Neuronal stem cell (in vitro differentiated cells): ENCODE measurements around the gene PHKA1.

Experiments used
- DNase-seq: peaks from one replicate; pipeline ENCODE4 v3.0.0-alpha.2; 2013; ENCODE audit warnings: low spot score
- H2AFZ ChIP-seq: one replicate; pipeline ENCODE4 v1.6.1; 2013; ENCODE audit warnings: mild to moderate bottlenecking, low read length, inconsistent platforms
- H2AK5ac ChIP-seq: 2 replicates; pipeline ENCODE4 v1.6.1; 2013; ENCODE audit warnings: low read depth, mild to moderate bottlenecking, inconsistent platforms, low read length, moderate library complexity, mixed read lengths
- H2BK120ac ChIP-seq: 2 replicates; pipeline ENCODE4 v1.6.1; 2013; ENCODE audit warnings: low read depth, mild to moderate bottlenecking, inconsistent platforms, low read length, moderate library complexity, mixed read lengths
- H2BK12ac ChIP-seq: one replicate; pipeline ENCODE4 v1.6.1; 2013; ENCODE audit warnings: low read length, inconsistent platforms
- H2BK15ac ChIP-seq: 2 replicates; pipeline ENCODE4 v1.6.1; 2013; ENCODE audit warnings: mild to moderate bottlenecking, low read length, inconsistent platforms, mixed read lengths
- H2BK5ac ChIP-seq: one replicate; pipeline ENCODE4 v1.6.1; 2013; ENCODE audit warnings: inconsistent platforms, mild to moderate bottlenecking, low read length, moderate library complexity
- H3K14ac ChIP-seq: one replicate; pipeline ENCODE4 v1.6.1; 2013; ENCODE audit warnings: low read length, inconsistent platforms
- H3K18ac ChIP-seq: 2 replicates; pipeline ENCODE4 v1.6.1; 2013; ENCODE audit warnings: low read length, inconsistent platforms
- H3K23ac ChIP-seq: 2 replicates; pipeline ENCODE4 v1.6.1; 2013; ENCODE audit warnings: low read depth, mild to moderate bottlenecking, mixed read lengths, low read length, inconsistent platforms; ENCODE audit not compliant: poor library complexity
- H3K27ac ChIP-seq: replicated peaks from 3 replicates; pipeline ENCODE4 v1.5.1; 2013; ENCODE audit warnings: low read length, inconsistent platforms
- H3K27me3 ChIP-seq, 3 experiments: 2 replicates each; pipeline ENCODE4 v1.6.1; 2013; ENCODE audit warnings: low read length in 3 of 3, mild to moderate bottlenecking in 2 of 3, inconsistent platforms in 1 of 3, low read depth in 1 of 3, mixed read lengths in 1 of 3, moderate library complexity in 1 of 3; ENCODE audit not compliant: control insufficient read depth in 3 of 3, insufficient read depth in 3 of 3
- H3K36me3 ChIP-seq, 2 donors: replicated peaks in 1 of 2; 2 replicates each; pipeline ENCODE4 v1.6.1; 2013; ENCODE audit warnings: low read length in 2 of 2; ENCODE audit not compliant: control insufficient read depth in 2 of 2, insufficient read depth in 2 of 2
- H3K4ac ChIP-seq: 2 replicates; pipeline ENCODE4 v1.6.1; 2013; ENCODE audit warnings: inconsistent platforms, mild to moderate bottlenecking, low read length, moderate library complexity
- H3K4me1 ChIP-seq, 2 donors: 1 replicate in 1 of 2; 2 replicates in 1 of 2; pipeline ENCODE4 v1.6.1; 2013; ENCODE audit warnings: low read length in 2 of 2, low read depth in 1 of 2; ENCODE audit not compliant: control insufficient read depth in 2 of 2, insufficient read depth in 1 of 2
- H3K4me2 ChIP-seq: one replicate; pipeline ENCODE4 v1.6.1; 2013; ENCODE audit warnings: mild to moderate bottlenecking, low read length, inconsistent platforms; ENCODE audit not compliant: insufficient read depth, poor library complexity, severe bottlenecking
- H3K4me3 ChIP-seq, 2 donors: 2 replicates each; pipeline ENCODE4 v1.5.1; 2013; ENCODE audit warnings: low read length in 2 of 2, mild to moderate bottlenecking in 2 of 2, inconsistent platforms in 1 of 2, moderate library complexity in 1 of 2
- H3K79me1 ChIP-seq: one replicate; pipeline ENCODE4 v1.6.1; 2013; ENCODE audit warnings: low read depth, mild to moderate bottlenecking, inconsistent platforms, low read length, moderate library complexity
- H3K9ac ChIP-seq: one replicate; pipeline ENCODE4 v1.6.1; 2013; ENCODE audit warnings: mild to moderate bottlenecking, low read depth, low read length, inconsistent platforms; ENCODE audit not compliant: poor library complexity
- H3K9me3 ChIP-seq, 2 donors: replicated peaks in 1 of 2; 2 replicates each; pipeline versions ENCODE3 to v1.6.1; 2013; ENCODE audit warnings: low read length in 2 of 2, mild to moderate bottlenecking in 2 of 2, inconsistent platforms in 1 of 2, low read depth in 1 of 2, mixed read lengths in 1 of 2, moderate library complexity in 1 of 2; ENCODE audit not compliant: control insufficient read depth in 2 of 2, insufficient read depth in 1 of 2
- H4K8ac ChIP-seq: one replicate; pipeline ENCODE4 v1.6.1; 2013; ENCODE audit warnings: low read depth, mild to moderate bottlenecking, inconsistent platforms, low read length, moderate library complexity
- H4K91ac ChIP-seq: one replicate; pipeline ENCODE4 v1.6.1; 2013; ENCODE audit warnings: low read length, low read depth, mild to moderate bottlenecking, inconsistent platforms; ENCODE audit not compliant: poor library complexity
- WGBS, 2 donors: extraction: QIAGEN DNeasy Blood & Tissue Kit; methylation state at CpG; one replicate each; pipeline ENCODE4 v1.1.7; 2013; ENCODE audit warnings: missing lambda C conversion rate in 2 of 2, mixed read lengths in 1 of 2; ENCODE audit not compliant: insufficient read length in 2 of 2, insufficient replicate concordance in 1 of 2; ENCODE audit errors: extremely low coverage in 2 of 2; 5-methylcytosine and 5-hydroxymethylcytosine counted together

PHKA1 gene

GRCh38 chrX:72620550-72621145, 93.5 kb downstream of the PHKA1 start:
- Histone ChIP-seq H3K4me1 (peaks cover 0 to 2% of the 10 kb centered on the region in 2 donors), H4K91ac (no peak overlapping the region), H3K9ac (no peak overlapping the region), H3K14ac (no peak overlapping the region), H3K27ac (no peak overlapping the region), H4K8ac (no peak overlapping the region), H2AFZ (no peak overlapping the region), H3K36me3 (no peaks in the 10 kb centered on the region), H3K4ac (no peak overlapping the region), H2BK12ac (no peak overlapping the region), H3K27me3 (peaks cover 0 to 18% (median 0%) of the 10 kb centered on the region in 3 experiments), H3K23ac (no peak overlapping the region), H2BK5ac (no peak overlapping the region), H3K4me2 (no peak overlapping the region), H3K18ac (no peak overlapping the region), H2AK5ac (no peak overlapping the region), H3K9me3 (no peaks in the 10 kb centered on the region), H3K4me3 (no peak overlapping the region), H2BK15ac (no peak overlapping the region), H3K79me1 (no peaks in the 10 kb centered on the region), H2BK120ac (no peak overlapping the region)
- no CpG with 5 or more reads among the region's 9 CpGs for WGBS, 2 donors
- DNase-seq, result no peak

DNA sequence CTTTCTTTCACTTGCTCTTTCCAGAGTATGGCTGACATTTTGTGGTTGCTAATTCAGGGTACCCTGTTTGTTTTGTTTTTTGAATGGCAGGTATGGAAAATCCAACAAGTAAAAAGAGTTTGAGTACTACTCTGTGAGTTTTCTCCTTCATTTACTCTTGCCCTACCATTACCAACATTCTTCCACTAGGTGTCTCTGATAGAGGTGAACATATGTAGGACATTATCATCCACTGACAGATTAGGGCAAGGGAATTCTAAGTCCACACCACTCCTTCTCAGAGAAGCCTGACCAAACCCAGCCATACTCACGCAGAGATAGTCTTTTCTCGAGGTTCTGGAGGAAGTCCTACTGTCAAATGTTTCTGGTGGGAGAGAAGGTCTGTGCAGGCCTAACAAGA, 104.8 kb downstream of the PHKA1 start:
- Histone ChIP-seq H2BK15ac (no peak overlapping the region), H2BK12ac (no peak overlapping the region), H3K23ac (no peak overlapping the region), H3K4me2 (no peak overlapping the region), H4K91ac (no peak overlapping the region), H2AK5ac (no peak overlapping the region), H3K27me3 (peaks cover 0 to 8% (median 0%) of the 10 kb centered on the region in 3 experiments), H3K4ac (no peak overlapping the region), H4K8ac (no peak overlapping the region), H3K36me3 (no peaks in the 10 kb centered on the region), H3K27ac (no peak overlapping the region), H3K4me3 (no peak overlapping the region), H3K18ac (no peak overlapping the region), H2BK120ac (no peak overlapping the region), H2BK5ac (no peak overlapping the region), H3K9me3 (no peaks in the 10 kb centered on the region), H3K9ac (no peak overlapping the region), H2AFZ (no peak overlapping the region), H3K79me1 (no peaks in the 10 kb centered on the region), H3K4me1 (no peaks in the 10 kb centered on the region), H3K14ac (no peak overlapping the region)
- no CpG with 5 or more reads among the region's 2 CpGs for WGBS, 2 donors
- DNase-seq, result no peak

DNA sequence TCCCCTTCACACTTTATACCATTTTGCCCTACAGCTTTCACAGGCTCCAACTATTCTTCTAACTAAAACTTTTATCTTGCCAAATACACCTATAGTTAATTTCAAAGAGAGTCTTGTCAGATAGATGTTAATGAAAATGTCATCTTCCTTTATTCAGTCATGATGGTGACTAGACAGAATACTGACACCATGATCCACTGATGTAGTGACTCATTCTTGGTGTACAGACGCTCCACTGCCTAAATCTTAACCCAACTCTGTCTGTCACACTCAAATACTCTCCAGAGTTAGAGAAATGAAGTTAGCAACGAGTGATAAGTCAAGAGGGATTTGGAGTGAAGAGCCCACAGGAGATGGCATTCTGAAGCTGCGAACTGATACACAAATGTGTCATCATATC, 109.4 kb downstream of the PHKA1 start:
- Histone ChIP-seq H2BK5ac (no peak overlapping the region), H3K14ac (no peak overlapping the region), H3K27ac (no peak overlapping the region), H2AK5ac (no peak overlapping the region), H3K18ac (no peak overlapping the region), H3K4ac (no peak overlapping the region), H2BK120ac (no peak overlapping the region), H2BK12ac (no peak overlapping the region), H3K9ac (no peak overlapping the region), H3K79me1 (no peaks in the 10 kb centered on the region), H3K4me2 (no peak overlapping the region), H2AFZ (no peak overlapping the region), H2BK15ac (no peak overlapping the region), H3K4me3 (no peak overlapping the region), H3K27me3 (peaks cover 0 to 11% (median 0%) of the 10 kb centered on the region in 3 experiments), H3K4me1 (no peaks in the 10 kb centered on the region), H3K23ac (no peak overlapping the region), H3K36me3 (no peaks in the 10 kb centered on the region), H3K9me3 (no peaks in the 10 kb centered on the region), H4K91ac (no peak overlapping the region), H4K8ac (no peak overlapping the region)
- WGBS, 2 donors, result no CpG with 5 or more reads among the region's 3 CpGs
- no peak for DNase-seq

GRCh38 chrX:72604112-72604511, 110.0 kb downstream of the PHKA1 start:
- Histone ChIP-seq H3K27me3 (peaks cover 0 to 10% (median 0%) of the 10 kb centered on the region in 3 experiments), H2AK5ac (no peak overlapping the region), H3K14ac (no peak overlapping the region), H3K4me1 (no peaks in the 10 kb centered on the region), H4K8ac (no peak overlapping the region), H3K4ac (no peak overlapping the region), H2BK120ac (no peak overlapping the region), H3K27ac (no peak overlapping the region), H3K9me3 (no peaks in the 10 kb centered on the region), H2BK12ac (no peak overlapping the region), H3K79me1 (no peaks in the 10 kb centered on the region), H3K9ac (no peak overlapping the region), H2AFZ (no peak overlapping the region), H2BK15ac (no peak overlapping the region), H2BK5ac (no peak overlapping the region), H3K36me3 (no peaks in the 10 kb centered on the region), H4K91ac (no peak overlapping the region), H3K4me2 (no peak overlapping the region), H3K18ac (no peak overlapping the region), H3K4me3 (no peak overlapping the region), H3K23ac (no peak overlapping the region)
- no CpG with 5 or more reads among the region's 2 CpGs for WGBS, 2 donors
- no peak for DNase-seq
